GM12878 (cell line): ENCODE data around the gene ZNF839.

Source experiments
- BHLHE40 ChIP-seq, 2 experiments: fragments of 450-650 bp in 1 of 2; IDR thresholded peaks; 2 replicates each; pipeline ENCODE4 v1.6.1; 2011 to 2017; ENCODE audit warnings: low read depth in 2 of 2, borderline replicate concordance in 1 of 2, improper control_type of control experiment in 1 of 2, low read length in 1 of 2, mild to moderate bottlenecking in 1 of 2
- CHD2 ChIP-seq: IDR thresholded peaks from 2 replicates; pipeline ENCODE4 v1.6.1; 2011; ENCODE audit warnings: low read depth, low read length, improper control_type of control experiment, borderline replicate concordance
- CTCF ChIP-seq, 3 experiments: IDR thresholded peaks in 2 of 3; conservative IDR thresholded peaks in 1 of 3; 2 replicates each; pipeline ENCODE4 v1.5.1; 2011; ENCODE audit warnings: low read depth in 3 of 3, low read length in 3 of 3, mild to moderate bottlenecking in 3 of 3, control low read depth in 2 of 3, moderate library complexity in 2 of 3, inconsistent platforms in 1 of 3, mixed read lengths in 1 of 3; ENCODE audit not compliant: control insufficient read depth in 2 of 3, insufficient read depth in 1 of 3; ENCODE audit errors: extremely low read depth in 1 of 3
- E2F4 ChIP-seq: IDR thresholded peaks from 2 replicates; pipeline ENCODE4 v1.6.1; 2012; ENCODE audit warnings: low read depth, low read length, improper control_type of control experiment
- KDM1A ChIP-seq: fragments of 200-600 bp; sonication (generic); IDR thresholded peaks from 2 replicates; pipeline ENCODE4 v1.6.1; 2016; ENCODE audit warnings: borderline replicate concordance
- NRF1 ChIP-seq: conservative IDR thresholded peaks from 2 replicates; pipeline ENCODE4 v1.6.1; 2011; ENCODE audit warnings: mild to moderate bottlenecking, low read depth, low read length, improper control_type of control experiment
- POLR2AphosphoS2 ChIP-seq: IDR thresholded peaks from 2 replicates; pipeline ENCODE4 v1.6.1; 2011; ENCODE audit warnings: low read depth, mild to moderate bottlenecking, low read length, improper control_type of control experiment, moderate library complexity
- POLR2AphosphoS5 ChIP-seq: IDR thresholded peaks from 2 replicates; pipeline ENCODE4 v1.6.1; 2011; ENCODE audit warnings: mild to moderate bottlenecking, low read length, inconsistent platforms
- RAD21 ChIP-seq: IDR thresholded peaks from 2 replicates; pipeline ENCODE4 v1.6.1; 2011; ENCODE audit warnings: mild to moderate bottlenecking, low read depth, low read length, moderate library complexity; ENCODE audit not compliant: insufficient read depth
- RELA ChIP-seq: fragments of 450-650 bp; IDR thresholded peaks from 2 replicates; pipeline ENCODE4 v1.8.0; 2014; ENCODE audit warnings: borderline replicate concordance; ENCODE audit not compliant: partially characterized antibody
- SIX5 ChIP-seq: IDR thresholded peaks from 2 replicates; pipeline ENCODE4 v1.6.1; 2011; ENCODE audit warnings: mild to moderate bottlenecking, low read depth, low read length, moderate library complexity; ENCODE audit not compliant: severe bottlenecking
- STAT3 ChIP-seq: IDR thresholded peaks from 2 replicates; pipeline ENCODE4 v1.6.1; 2011; ENCODE audit warnings: low read depth, low read length, improper control_type of control experiment

- TF ChIP-seq POLR2AphosphoS2 (no peak), NRF1 (no peak), POLR2AphosphoS5 (no peak), CTCF (IDR thresholded peaks at IDR 0.05 in 2 of 3, conservative IDR thresholded peaks at IDR 0.05 in 1 of 3; ENCODE audit: control insufficient read depth in 2 of 3, extremely low read depth in 1 of 3, insufficient read depth in 1 of 3, low read depth in 3 of 3, low read length in 3 of 3) (no peak), BHLHE40 (IDR thresholded peaks at IDR 0.05; ENCODE audit: borderline replicate concordance in 1 of 2, low read depth in 2 of 2, low read length in 1 of 2) (no peak), SIX5 (no peak), RAD21 (no peak), RELA (no peak), KDM1A (no peak), CHD2 (no peak), E2F4 (no peak), STAT3 (no peak)
These were observed 39.8 kb downstream of the ZNF839 start for GRCh38 chr14:102359341-102359740.
